T-helper 2 cell treated with Interferon-gamma antibody and Interleukin-4, amounts not matched to agents 5 μg/mL and 100 μg/mL, for 36 hours (primary cell): ENCODE data around the gene FMN1.

Source experiments
- DNase-seq: peaks from one replicate; pipeline ENCODE4 v3.0.0; 2021; ENCODE audit warnings: low spot score
- H3K27ac Mint-ChIP-seq: one replicate; pipeline ENCODE4 v1.8.0; 2021; ENCODE audit warnings: mild to moderate bottlenecking, mixed read lengths
- H3K27me3 Mint-ChIP-seq: one replicate; pipeline ENCODE4 v1.8.0; 2021; ENCODE audit warnings: low read depth, mixed read lengths
- H3K36me3 Mint-ChIP-seq: one replicate; pipeline ENCODE4 v1.8.0; 2021; ENCODE audit warnings: low read depth, mixed read lengths
- H3K4me1 Mint-ChIP-seq: one replicate; pipeline ENCODE4 v1.8.0; 2021; ENCODE audit warnings: low read depth, mixed read lengths
- H3K4me3 Mint-ChIP-seq: one replicate; pipeline ENCODE4 v1.8.0; 2022; ENCODE audit warnings: mild to moderate bottlenecking, moderate library complexity, mixed read lengths
- H3K9me3 Mint-ChIP-seq: one replicate; pipeline ENCODE4 v1.8.0; 2021; ENCODE audit warnings: mixed read lengths

The FMN1 gene

GRCh38 chr15:32994810-32995424 is 199.6 kb downstream of the FMN1 start:
- DNase-seq = no peak
- Mint-ChIP-seq H3K36me3 (no peaks in the 10 kb centered on the region), H3K27ac (no peak overlapping the region), H3K4me3 (no peak overlapping the region), H3K9me3 (no peaks in the 10 kb centered on the region), H3K4me1 (no peaks in the 10 kb centered on the region), H3K27me3 (peaks cover 11% of the 10 kb centered on the region)

GRCh38 chr15:32993285-32993684 is 201.2 kb downstream of the FMN1 start:
- H3K4me3 Mint-ChIP-seq = no peak overlapping the region
- no peaks in the 10 kb centered on the region for H3K4me1 Mint-ChIP-seq
- H3K36me3 Mint-ChIP-seq = no peaks in the 10 kb centered on the region
- no peak overlapping the region for H3K27ac Mint-ChIP-seq
- H3K9me3 Mint-ChIP-seq = no peaks in the 10 kb centered on the region
- DNase-seq = no peak
- peaks cover 11% of the 10 kb centered on the region for H3K27me3 Mint-ChIP-seq

DNA sequence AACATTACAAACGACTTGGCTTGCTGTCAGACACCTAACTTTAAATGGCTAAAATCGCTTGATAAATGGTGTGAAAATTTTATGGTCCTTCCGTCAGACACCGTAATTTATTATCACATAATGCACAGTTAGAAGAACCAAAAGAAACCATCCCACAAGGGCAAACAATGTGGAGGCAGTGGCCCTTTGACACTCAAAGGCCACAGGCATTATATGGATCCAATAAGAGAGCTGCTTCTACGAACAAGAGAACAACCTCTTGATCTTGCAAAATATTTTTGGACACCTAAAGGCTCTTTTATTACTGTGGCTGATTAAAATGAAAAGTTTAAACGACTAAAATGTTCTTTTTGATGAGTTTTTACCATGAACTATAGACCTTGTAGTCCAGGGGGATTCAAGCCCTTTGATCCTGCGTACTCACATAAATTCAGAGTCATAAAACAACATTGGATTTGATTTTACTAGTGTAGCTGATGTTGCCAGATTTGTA is 202.8 kb downstream of the FMN1 start:
- H3K4me1 Mint-ChIP-seq = no peaks in the 10 kb centered on the region
- no peaks in the 10 kb centered on the region for H3K9me3 Mint-ChIP-seq
- no peak overlapping the region for H3K27ac Mint-ChIP-seq
- H3K36me3 Mint-ChIP-seq = no peaks in the 10 kb centered on the region
- DNase-seq = no peak
- H3K4me3 Mint-ChIP-seq = no peak overlapping the region
- peaks cover 6% of the 10 kb centered on the region for H3K27me3 Mint-ChIP-seq

DNA sequence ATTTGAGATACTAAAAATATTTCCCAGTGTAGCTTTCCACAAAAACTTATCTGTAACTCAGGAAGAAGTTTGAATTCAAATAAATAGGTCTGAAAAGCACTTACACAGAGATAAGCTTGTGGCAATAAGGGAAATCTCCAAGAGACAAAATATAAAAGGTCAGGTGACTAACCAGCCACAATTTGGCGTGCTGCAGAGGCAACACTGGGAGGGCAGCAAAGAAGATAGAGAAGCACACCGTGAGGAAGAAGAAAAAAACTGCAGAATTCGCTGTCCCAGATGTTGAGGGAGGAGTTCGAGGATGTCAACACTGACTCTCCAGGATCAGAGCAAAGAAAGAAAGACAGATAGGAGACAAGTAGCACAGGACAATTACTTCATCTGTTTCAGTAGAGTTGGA is 204.4 kb downstream of the FMN1 start:
- no peak for DNase-seq
- Mint-ChIP-seq H3K4me1 (no peaks in the 10 kb centered on the region), H3K4me3 (no peak overlapping the region), H3K27me3 (peaks cover 2% of the 10 kb centered on the region), H3K36me3 (no peaks in the 10 kb centered on the region), H3K27ac (no peak overlapping the region), H3K9me3 (no peaks in the 10 kb centered on the region)

GRCh38 chr15:32987067-32987466 is 207.4 kb downstream of the FMN1 start:
- Mint-ChIP-seq H3K4me3 (no peak overlapping the region), H3K27ac (no peak overlapping the region), H3K36me3 (no peaks in the 10 kb centered on the region), H3K4me1 (no peaks in the 10 kb centered on the region), H3K27me3 (peaks cover 4% of the 10 kb centered on the region), H3K9me3 (no peaks in the 10 kb centered on the region)
- no peak for DNase-seq

DNA sequence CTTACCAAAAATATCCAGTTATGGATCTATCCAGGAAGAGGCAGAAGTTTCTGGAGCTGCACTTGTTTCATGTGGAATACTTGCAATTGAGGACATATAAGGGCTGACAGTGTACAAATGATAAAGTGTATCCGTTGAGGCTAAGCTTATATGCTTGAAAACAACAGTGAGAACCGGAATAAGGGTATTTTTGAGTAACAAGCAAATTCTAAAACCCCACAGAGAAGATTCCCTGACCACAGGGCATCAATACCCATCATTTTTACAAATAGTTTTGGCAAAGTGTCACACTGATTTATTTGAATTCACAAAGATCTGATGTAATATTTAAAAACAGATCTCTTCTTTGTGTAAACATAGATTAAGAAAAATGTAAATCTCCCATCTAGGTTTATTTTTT is 208.4 kb downstream of the FMN1 start:
- Mint-ChIP-seq H3K36me3 (no peaks in the 10 kb centered on the region), H3K4me3 (no peak overlapping the region), H3K27ac (no peak overlapping the region), H3K27me3 (peaks cover 4% of the 10 kb centered on the region), H3K9me3 (no peaks in the 10 kb centered on the region), H3K4me1 (no peaks in the 10 kb centered on the region)
- DNase-seq = no peak

DNA sequence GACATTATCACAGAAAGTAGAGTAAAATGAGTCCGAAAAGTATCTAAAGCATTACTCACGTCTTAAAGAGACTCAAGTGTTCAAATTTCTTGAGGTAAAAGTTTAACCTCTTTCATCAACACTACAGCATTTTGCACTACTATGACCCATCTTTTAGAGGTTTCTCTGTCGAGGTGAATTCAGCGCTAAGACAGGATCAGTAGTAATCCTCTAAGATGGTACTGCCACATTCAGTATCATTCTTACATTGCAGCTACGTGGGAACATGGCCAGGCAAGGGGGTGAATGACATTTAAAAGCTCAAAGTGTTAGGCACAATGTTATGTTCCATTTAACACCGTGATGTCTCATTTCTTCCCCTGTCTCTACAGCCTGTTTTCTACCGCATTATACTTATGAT is 210.8 kb downstream of the FMN1 start:
- H3K27ac Mint-ChIP-seq = no peak overlapping the region
- no peaks in the 10 kb centered on the region for H3K4me1 Mint-ChIP-seq
- DNase-seq = no peak
- H3K4me3 Mint-ChIP-seq = no peak overlapping the region
- H3K9me3 Mint-ChIP-seq = no peaks in the 10 kb centered on the region
- no peaks in the 10 kb centered on the region for H3K36me3 Mint-ChIP-seq
- H3K27me3 Mint-ChIP-seq = peaks cover 4% of the 10 kb centered on the region

DNA sequence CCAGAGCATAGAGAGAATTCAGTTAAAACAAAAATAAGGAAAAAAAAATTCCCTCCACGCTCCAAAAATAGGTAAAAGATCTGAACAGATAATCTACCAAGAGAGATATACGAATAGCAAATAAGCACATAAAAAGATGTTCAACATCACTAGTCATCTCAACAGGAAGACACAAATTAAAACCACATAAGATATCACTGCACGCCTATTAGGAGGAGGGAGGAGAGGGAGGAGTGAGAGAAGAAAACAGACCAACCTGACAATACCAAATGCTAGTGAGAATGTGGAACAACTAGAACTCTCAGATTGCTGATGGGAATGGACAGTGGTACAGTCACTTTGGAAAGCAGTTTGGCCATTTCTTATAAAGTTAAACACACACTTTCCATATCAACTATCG is 212.5 kb downstream of the FMN1 start:
- Mint-ChIP-seq H3K4me3 (no peak overlapping the region), H3K4me1 (no peaks in the 10 kb centered on the region), H3K27ac (no peak overlapping the region), H3K27me3 (peaks cover 4% of the 10 kb centered on the region), H3K9me3 (no peaks in the 10 kb centered on the region), H3K36me3 (no peaks in the 10 kb centered on the region)
- no peak for DNase-seq

- Mint-ChIP-seq H3K27me3 (peaks cover 4% of the 10 kb centered on the region), H3K4me1 (no peaks in the 10 kb centered on the region), H3K9me3 (no peaks in the 10 kb centered on the region), H3K36me3 (no peaks in the 10 kb centered on the region), H3K4me3 (no peak overlapping the region), H3K27ac (no peak overlapping the region)
- DNase-seq = no peak
These were observed 213.0 kb downstream of the FMN1 start for GRCh38 chr15:32981536-32981935.

GRCh38 chr15:32979710-32980109 is 214.8 kb downstream of the FMN1 start:
- DNase-seq = no peak
- peaks cover 4% of the 10 kb centered on the region for H3K27me3 Mint-ChIP-seq
- H3K4me3 Mint-ChIP-seq = no peak overlapping the region
- no peak overlapping the region for H3K27ac Mint-ChIP-seq
- H3K9me3 Mint-ChIP-seq = no peaks in the 10 kb centered on the region
- no peaks in the 10 kb centered on the region for H3K36me3 Mint-ChIP-seq
- no peaks in the 10 kb centered on the region for H3K4me1 Mint-ChIP-seq

DNA sequence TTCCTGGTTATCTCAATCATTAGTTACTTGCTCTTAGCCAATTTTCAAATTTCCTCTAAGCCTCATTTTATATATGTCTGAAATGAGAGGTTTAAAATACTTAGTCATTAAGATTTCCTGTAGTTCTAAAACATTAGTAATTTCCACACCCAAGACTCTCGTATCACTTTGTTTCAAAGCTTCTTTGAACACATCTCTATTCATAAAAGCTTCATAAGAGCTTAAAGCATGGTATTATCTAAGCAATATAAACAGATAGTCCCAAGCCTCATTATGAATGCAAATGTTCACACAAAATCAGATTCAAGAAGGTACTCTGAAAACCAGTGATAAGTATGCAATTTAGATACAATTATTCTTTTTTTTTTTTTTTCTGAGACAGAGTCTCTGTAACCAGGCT is 217.0 kb downstream of the FMN1 start:
- no peak for DNase-seq

DNA sequence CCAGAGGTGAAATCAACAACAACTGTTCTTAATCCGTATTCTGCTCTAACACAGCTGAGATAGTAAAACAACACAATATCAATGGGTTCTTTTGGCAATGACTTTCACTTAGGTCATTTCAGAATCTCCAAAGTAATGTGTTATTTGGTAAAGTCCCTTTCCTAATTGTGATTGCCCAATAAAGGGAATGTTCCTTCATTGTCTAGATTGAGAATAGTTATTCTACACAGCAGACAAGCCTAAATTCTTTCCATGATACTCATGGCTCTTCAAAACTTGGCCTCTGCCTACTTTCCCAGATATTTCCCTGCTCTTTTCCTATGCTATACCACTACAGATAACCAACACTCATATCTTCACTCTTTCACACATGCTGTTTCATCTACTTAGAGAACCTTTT is 219.8 kb downstream of the FMN1 start:
- DNase-seq = no peak
- no peak overlapping the region for H3K27ac Mint-ChIP-seq
- peaks cover 2% of the 10 kb centered on the region for H3K27me3 Mint-ChIP-seq
- no peaks in the 10 kb centered on the region for H3K9me3 Mint-ChIP-seq
- no peaks in the 10 kb centered on the region for H3K36me3 Mint-ChIP-seq
- H3K4me1 Mint-ChIP-seq = no peaks in the 10 kb centered on the region
- no peak overlapping the region for H3K4me3 Mint-ChIP-seq

More for the DNA sequence above, 217.0 kb downstream of the FMN1 start:
- no peaks in the 10 kb centered on the region for H3K36me3 Mint-ChIP-seq
- no peaks in the 10 kb centered on the region for H3K9me3 Mint-ChIP-seq
- H3K4me3 Mint-ChIP-seq = no peak overlapping the region
- H3K4me1 Mint-ChIP-seq = no peaks in the 10 kb centered on the region
- peaks cover 2% of the 10 kb centered on the region for H3K27me3 Mint-ChIP-seq
- H3K27ac Mint-ChIP-seq = no peak overlapping the region

- H3K9me3 Mint-ChIP-seq = no peaks in the 10 kb centered on the region
- DNase-seq = no peak
- H3K36me3 Mint-ChIP-seq = no peaks in the 10 kb centered on the region
- H3K27ac Mint-ChIP-seq = no peak overlapping the region
- H3K27me3 Mint-ChIP-seq = peaks cover 2% of the 10 kb centered on the region
- no peak overlapping the region for H3K4me3 Mint-ChIP-seq
- H3K4me1 Mint-ChIP-seq = no peaks in the 10 kb centered on the region
These were observed 221.8 kb downstream of the FMN1 start for GRCh38 chr15:32972686-32973085.

DNA sequence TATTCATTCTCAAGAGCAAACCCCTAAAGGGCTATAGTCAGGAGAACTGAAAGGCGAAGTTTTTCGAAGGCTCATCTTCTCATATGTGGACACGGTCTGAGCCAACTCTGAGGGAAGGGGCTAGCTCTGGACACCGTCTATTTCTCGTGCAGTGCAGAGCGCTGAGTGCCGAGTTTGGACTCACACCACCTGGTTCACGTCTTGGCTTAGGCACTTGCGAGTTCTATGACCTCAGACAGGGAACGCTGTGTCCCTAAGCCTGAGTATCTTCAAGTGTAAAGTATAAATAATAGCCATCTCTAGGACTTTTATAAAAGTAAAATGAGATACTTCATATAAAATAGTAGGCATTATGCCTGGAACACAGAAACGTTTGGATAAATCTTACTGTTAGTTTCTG is 223.7 kb downstream of the FMN1 start:
- no peaks in the 10 kb centered on the region for H3K36me3 Mint-ChIP-seq
- no peaks in the 10 kb centered on the region for H3K4me1 Mint-ChIP-seq
- DNase-seq = no peak
- no peak overlapping the region for H3K27ac Mint-ChIP-seq
- no peak overlapping the region for H3K4me3 Mint-ChIP-seq
- no peaks in the 10 kb centered on the region for H3K9me3 Mint-ChIP-seq
- no peaks in the 10 kb centered on the region for H3K27me3 Mint-ChIP-seq

DNA sequence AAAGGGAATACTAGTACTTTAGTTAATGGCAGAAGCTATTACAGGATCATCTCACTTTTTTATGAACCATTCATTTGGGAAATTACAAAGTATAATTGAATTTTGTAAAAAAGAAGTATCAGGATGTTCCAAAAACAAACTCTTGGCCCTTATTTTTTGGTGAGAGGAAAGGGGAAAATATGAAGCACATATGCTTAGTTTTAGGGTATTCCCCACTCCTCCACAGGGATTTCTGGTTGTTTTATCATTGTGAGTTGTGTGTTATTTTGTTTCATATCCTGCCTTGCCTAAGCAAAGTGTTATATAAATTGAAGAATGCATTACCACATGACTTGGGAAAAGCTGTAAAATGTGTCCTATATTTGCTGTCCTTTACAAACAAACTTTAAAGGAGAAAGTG is 227.0 kb downstream of the FMN1 start:
- H3K36me3 Mint-ChIP-seq = no peaks in the 10 kb centered on the region
- no peaks in the 10 kb centered on the region for H3K4me1 Mint-ChIP-seq
- no peak overlapping the region for H3K27ac Mint-ChIP-seq
- DNase-seq = no peak
- H3K9me3 Mint-ChIP-seq = no peaks in the 10 kb centered on the region
- no peaks in the 10 kb centered on the region for H3K27me3 Mint-ChIP-seq
- H3K4me3 Mint-ChIP-seq = no peak overlapping the region
